GM23338 (cell line): ENCODE measurements around the gene CIART. TPM values are rescaled to one million over a fixed set of nuclear protein-coding genes. Genes with fewer than 3 reads are reported as not detected.

Source experiments
- ATAC-seq: fragments of 200-7000 bp; cut with Tn5 transposase; 3 replicates; pipeline ENCODE4 v1.9.1; 2020
- DNase-seq: peaks from one replicate; pipeline ENCODE4 v3.0.0-alpha.2; 2015; ENCODE audit warnings: low spot score
- H2AFZ ChIP-seq: fragments of 200-600 bp; sonication (generic); 2 replicates; pipeline ENCODE4 v1.8.0; 2016; ENCODE audit warnings: antibody characterized with exemption, mild to moderate bottlenecking, moderate library complexity
- H3F3A ChIP-seq: fragments of 200-600 bp; sonication (generic); replicated peaks from 2 replicates; pipeline ENCODE4 v1.8.0; 2017; ENCODE audit warnings: antibody characterized with exemption, mixed run types, low read depth
- H3K27ac ChIP-seq: fragments of 200-600 bp; sonication (generic); 2 replicates; pipeline ENCODE4 v1.6.1; 2016; ENCODE audit warnings: low read depth
- H3K27me3 ChIP-seq: fragments of 200-600 bp; sonication (generic); 2 replicates; pipeline ENCODE4 v1.8.0; 2016; ENCODE audit warnings: mild to moderate bottlenecking, mixed run types, moderate library complexity; ENCODE audit not compliant: insufficient read depth
- H3K36me3 ChIP-seq: fragments of 200-600 bp; sonication (generic); 2 replicates; pipeline ENCODE4 v1.8.0; 2016; ENCODE audit warnings: mild to moderate bottlenecking; ENCODE audit not compliant: insufficient read depth
- H3K4me1 ChIP-seq: fragments of 200-600 bp; sonication (generic); 2 replicates; pipeline ENCODE4 v1.8.0; 2016; ENCODE audit warnings: mild to moderate bottlenecking, moderate library complexity; ENCODE audit not compliant: insufficient read depth
- H3K4me2 ChIP-seq: fragments of 200-600 bp; sonication (generic); 2 replicates; pipeline ENCODE4 v1.7.1; 2017; ENCODE audit warnings: mixed run types
- H3K4me3 ChIP-seq: fragments of 200-600 bp; sonication (generic); 2 replicates; pipeline ENCODE4 v1.6.1; 2016; ENCODE audit warnings: mixed run types
- H3K79me2 ChIP-seq: fragments of 200-600 bp; sonication (generic); replicated peaks from 2 replicates; pipeline ENCODE4 v1.8.0; 2017; ENCODE audit warnings: mild to moderate bottlenecking; ENCODE audit not compliant: insufficient read depth
- H3K9me2 ChIP-seq: fragments of 200-600 bp; sonication (generic); 2 replicates; pipeline ENCODE4 v1.8.0; 2017; ENCODE audit not compliant: insufficient read depth
- H4K20me1 ChIP-seq: fragments of 200-600 bp; sonication (generic); replicated peaks from 2 replicates; pipeline ENCODE4 v1.8.0; 2017; ENCODE audit warnings: mild to moderate bottlenecking; ENCODE audit not compliant: insufficient read depth
- H3K27ac Mint-ChIP-seq: 2 replicates; pipeline ENCODE4 v1.8.0; 2020; ENCODE audit warnings: inconsistent platforms, mild to moderate bottlenecking, moderate library complexity, mixed read lengths
- H3K27me3 Mint-ChIP-seq: 3 replicates; pipeline ENCODE4 v1.8.0; 2022; ENCODE audit warnings: low read depth, mild to moderate bottlenecking, moderate library complexity, mixed read lengths, inconsistent platforms; ENCODE audit not compliant: insufficient read depth, poor library complexity
- H3K36me3 Mint-ChIP-seq: 3 replicates; pipeline ENCODE4 v1.8.0; 2021; ENCODE audit warnings: low read depth, mild to moderate bottlenecking, inconsistent platforms, moderate library complexity, mixed read lengths
- H3K4me1 Mint-ChIP-seq: 3 replicates; pipeline ENCODE4 v1.8.0; 2020; ENCODE audit warnings: mild to moderate bottlenecking, inconsistent platforms, mixed read lengths
- H3K4me3 Mint-ChIP-seq: 3 replicates; pipeline ENCODE4 v1.8.0; 2021; ENCODE audit warnings: moderate library complexity, mild to moderate bottlenecking, inconsistent platforms, mixed read lengths
- H3K9me3 Mint-ChIP-seq: 3 replicates; pipeline ENCODE4 v1.8.0; 2020; ENCODE audit warnings: moderate library complexity, mild to moderate bottlenecking, inconsistent platforms, mixed read lengths
- CREB1 ChIP-seq: fragments of 250-450 bp; sonication (Bioruptor Pico); IDR thresholded peaks from 2 replicates; pipeline ENCODE4 v1.5.0; 2020; ENCODE audit warnings: low read depth, mild to moderate bottlenecking, moderate library complexity
- EZH2phosphoT487 ChIP-seq: fragments of 200-600 bp; sonication (generic); IDR thresholded peaks from one replicate; pipeline ENCODE4 v1.8.1; 2018; ENCODE audit warnings: antibody characterized with exemption; ENCODE audit not compliant: unreplicated experiment
- POLR2AphosphoS5 ChIP-seq: IDR thresholded peaks from 2 replicates; pipeline ENCODE4 v1.6.1; 2016; ENCODE audit warnings: antibody characterized with exemption, low read depth
- STAT1 ChIP-seq: IDR thresholded peaks from one replicate; pipeline ENCODE4 v1.6.1; 2016; ENCODE audit warnings: antibody characterized with exemption; ENCODE audit not compliant: unreplicated experiment
- ZNF114 ChIP-seq: fragments of 250-450 bp; sonication (Bioruptor Pico); IDR thresholded peaks from 2 replicates; pipeline ENCODE4 v1.5.0; 2020; ENCODE audit warnings: mild to moderate bottlenecking, moderate library complexity
- polyA plus RNA-seq: library from polyadenylated mRNA; unstranded; fragments of >200 nt; fragmentation: Nextera tagmentation; extraction: Ambion mirVana; gene quantifications from 2 replicates; pipeline ENCODE4 v1.2.1, GENCODE V29; 2016
- total RNA-seq: library from RNA; depleted of rRNA; stranded (reverse); fragments of >200 nt; shearing (Covaris generic); gene quantifications from 2 replicates; pipeline ENCODE4 v1.2.3, GENCODE V29; 2014
- TF ChIP-seq, protein P1 (sequence below): fragments of 250-450 bp; sonication (Bioruptor Pico); IDR thresholded peaks from 2 replicates; pipeline ENCODE4 v1.5.0; 2020; ENCODE audit warnings: mild to moderate bottlenecking, moderate library complexity
- TF ChIP-seq, protein P2 (sequence below): IDR thresholded peaks from 2 replicates; pipeline ENCODE4 v1.6.1; 2016; ENCODE audit warnings: antibody characterized with exemption

The CIART gene
- total and polyA plus RNA-seq, 2 experiments from 2014 or later: 9.3 to 16.4 TPM

DNA sequence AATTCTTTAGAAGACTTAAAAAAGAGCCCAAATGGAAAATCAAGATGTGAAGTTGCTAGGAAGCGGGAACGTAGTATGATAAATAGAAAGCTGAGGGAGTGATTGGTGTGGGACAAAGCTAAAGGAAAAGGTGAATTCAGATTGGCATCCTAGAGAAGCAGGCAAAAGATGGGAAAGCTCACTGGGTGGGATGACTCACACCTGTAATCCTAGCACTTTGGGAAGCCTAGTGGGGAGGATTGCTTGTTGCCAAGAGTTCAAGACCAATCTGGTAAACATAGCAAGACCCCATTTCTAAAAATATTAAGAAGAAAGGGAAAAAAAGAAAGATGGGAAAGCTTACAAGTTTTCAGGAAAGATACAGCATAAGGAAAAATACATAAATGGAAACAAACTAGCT lies 13.1 kb downstream of the CIART start:
- Mint-ChIP-seq H3K36me3 (peaks cover 63% of the 10 kb centered on the region), H3K4me3 (peak overlapping the region; percentile 98), H3K27me3 (peaks cover 14% of the 10 kb centered on the region), H3K9me3 (no peaks in the 10 kb centered on the region), H3K4me1 (peaks cover 17% of the 10 kb centered on the region), H3K27ac (peak overlapping the region; percentile 3; the same call in 1 of the 2 replicates)
- Histone ChIP-seq H3K4me1 (peaks cover 16% of the 10 kb centered on the region), H2AFZ (no peak overlapping the region), H3K4me2 (peak overlapping the region; percentile 55), H3K27me3 (no peaks in the 10 kb centered on the region), H3K9me2 (no peaks in the 10 kb centered on the region), H3K27ac (peak overlapping the region; percentile 50; the same call in 1 of the 2 replicates), H3K36me3 (peaks cover 32% of the 10 kb centered on the region), H3F3A (peaks cover 24% of the 10 kb centered on the region; the same call in 1 of the 2 replicates), H3K79me2 (peaks cover 57% of the 10 kb centered on the region), H4K20me1 (peaks cover 9% of the 10 kb centered on the region; the same call in 1 of the 2 replicates), H3K4me3 (no peak overlapping the region)
- no peak for TF ChIP-seq EZH2phosphoT487
- TF ChIP-seq, protein P1, sequence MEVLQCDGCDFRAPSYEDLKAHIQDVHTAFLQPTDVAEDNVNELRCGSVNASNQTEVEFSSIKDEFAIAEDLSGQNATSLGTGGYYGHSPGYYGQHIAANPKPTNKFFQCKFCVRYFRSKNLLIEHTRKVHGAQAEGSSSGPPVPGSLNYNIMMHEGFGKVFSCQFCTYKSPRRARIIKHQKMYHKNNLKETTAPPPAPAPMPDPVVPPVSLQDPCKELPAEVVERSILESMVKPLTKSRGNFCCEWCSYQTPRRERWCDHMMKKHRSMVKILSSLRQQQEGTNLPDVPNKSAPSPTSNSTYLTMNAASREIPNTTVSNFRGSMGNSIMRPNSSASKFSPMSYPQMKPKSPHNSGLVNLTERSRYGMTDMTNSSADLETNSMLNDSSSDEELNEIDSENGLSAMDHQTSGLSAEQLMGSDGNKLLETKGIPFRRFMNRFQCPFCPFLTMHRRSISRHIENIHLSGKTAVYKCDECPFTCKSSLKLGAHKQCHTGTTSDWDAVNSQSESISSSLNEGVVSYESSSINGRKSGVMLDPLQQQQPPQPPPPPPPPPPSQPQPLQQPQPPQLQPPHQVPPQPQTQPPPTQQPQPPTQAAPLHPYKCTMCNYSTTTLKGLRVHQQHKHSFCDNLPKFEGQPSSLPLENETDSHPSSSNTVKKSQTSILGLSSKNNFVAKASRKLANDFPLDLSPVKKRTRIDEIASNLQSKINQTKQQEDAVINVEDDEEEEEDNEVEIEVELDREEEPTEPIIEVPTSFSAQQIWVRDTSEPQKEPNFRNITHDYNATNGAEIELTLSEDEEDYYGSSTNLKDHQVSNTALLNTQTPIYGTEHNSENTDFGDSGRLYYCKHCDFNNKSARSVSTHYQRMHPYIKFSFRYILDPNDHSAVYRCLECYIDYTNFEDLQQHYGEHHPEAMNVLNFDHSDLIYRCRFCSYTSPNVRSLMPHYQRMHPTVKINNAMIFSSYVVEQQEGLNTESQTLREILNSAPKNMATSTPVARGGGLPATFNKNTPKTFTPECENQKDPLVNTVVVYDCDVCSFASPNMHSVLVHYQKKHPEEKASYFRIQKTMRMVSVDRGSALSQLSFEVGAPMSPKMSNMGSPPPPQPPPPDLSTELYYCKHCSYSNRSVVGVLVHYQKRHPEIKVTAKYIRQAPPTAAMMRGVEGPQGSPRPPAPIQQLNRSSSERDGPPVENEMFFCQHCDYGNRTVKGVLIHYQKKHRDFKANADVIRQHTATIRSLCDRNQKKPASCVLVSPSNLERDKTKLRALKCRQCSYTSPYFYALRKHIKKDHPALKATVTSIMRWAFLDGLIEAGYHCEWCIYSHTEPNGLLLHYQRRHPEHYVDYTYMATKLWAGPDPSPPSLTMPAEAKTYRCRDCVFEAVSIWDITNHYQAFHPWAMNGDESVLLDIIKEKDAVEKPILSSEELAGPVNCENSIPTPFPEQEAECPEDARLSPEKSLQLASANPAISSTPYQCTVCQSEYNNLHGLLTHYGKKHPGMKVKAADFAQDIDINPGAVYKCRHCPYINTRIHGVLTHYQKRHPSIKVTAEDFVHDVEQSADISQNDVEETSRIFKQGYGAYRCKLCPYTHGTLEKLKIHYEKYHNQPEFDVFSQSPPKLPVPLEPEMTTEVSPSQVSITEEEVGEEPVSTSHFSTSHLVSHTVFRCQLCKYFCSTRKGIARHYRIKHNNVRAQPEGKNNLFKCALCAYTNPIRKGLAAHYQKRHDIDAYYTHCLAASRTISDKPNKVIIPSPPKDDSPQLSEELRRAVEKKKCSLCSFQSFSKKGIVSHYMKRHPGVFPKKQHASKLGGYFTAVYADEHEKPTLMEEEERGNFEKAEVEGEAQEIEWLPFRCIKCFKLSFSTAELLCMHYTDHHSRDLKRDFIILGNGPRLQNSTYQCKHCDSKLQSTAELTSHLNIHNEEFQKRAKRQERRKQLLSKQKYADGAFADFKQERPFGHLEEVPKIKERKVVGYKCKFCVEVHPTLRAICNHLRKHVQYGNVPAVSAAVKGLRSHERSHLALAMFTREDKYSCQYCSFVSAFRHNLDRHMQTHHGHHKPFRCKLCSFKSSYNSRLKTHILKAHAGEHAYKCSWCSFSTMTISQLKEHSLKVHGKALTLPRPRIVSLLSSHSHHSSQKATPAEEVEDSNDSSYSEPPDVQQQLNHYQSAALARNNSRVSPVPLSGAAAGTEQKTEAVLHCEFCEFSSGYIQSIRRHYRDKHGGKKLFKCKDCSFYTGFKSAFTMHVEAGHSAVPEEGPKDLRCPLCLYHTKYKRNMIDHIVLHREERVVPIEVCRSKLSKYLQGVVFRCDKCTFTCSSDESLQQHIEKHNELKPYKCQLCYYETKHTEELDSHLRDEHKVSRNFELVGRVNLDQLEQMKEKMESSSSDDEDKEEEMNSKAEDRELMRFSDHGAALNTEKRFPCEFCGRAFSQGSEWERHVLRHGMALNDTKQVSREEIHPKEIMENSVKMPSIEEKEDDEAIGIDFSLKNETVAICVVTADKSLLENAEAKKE (CRISPR knock-in tag): no peak
- TF ChIP-seq ZNF114 (CRISPR knock-in tag): no peak
- TF ChIP-seq, protein P2, sequence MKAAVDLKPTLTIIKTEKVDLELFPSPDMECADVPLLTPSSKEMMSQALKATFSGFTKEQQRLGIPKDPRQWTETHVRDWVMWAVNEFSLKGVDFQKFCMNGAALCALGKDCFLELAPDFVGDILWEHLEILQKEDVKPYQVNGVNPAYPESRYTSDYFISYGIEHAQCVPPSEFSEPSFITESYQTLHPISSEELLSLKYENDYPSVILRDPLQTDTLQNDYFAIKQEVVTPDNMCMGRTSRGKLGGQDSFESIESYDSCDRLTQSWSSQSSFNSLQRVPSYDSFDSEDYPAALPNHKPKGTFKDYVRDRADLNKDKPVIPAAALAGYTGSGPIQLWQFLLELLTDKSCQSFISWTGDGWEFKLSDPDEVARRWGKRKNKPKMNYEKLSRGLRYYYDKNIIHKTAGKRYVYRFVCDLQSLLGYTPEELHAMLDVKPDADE: no peak
- TF ChIP-seq CREB1: no peak
- no peak for TF ChIP-seq POLR2AphosphoS5
- no peak for TF ChIP-seq STAT1
- ATAC-seq: no peak
- DNase-seq: no peak
